Fibroblast of the aortic adventitia (primary cell): ENCODE results near the gene TEKT5. TPM values are rescaled to one million over a fixed set of nuclear protein-coding genes. Genes with fewer than 3 reads are reported as not detected.

Source experiments
- DNase-seq: peaks from one replicate; pipeline ENCODE4 v3.0.0-alpha.2; 2010; ENCODE audit warnings: low read depth
- H3K4me3 ChIP-seq: 2 replicates; pipeline ENCODE4 v1.5.1; 2011; ENCODE audit warnings: low read depth, mild to moderate bottlenecking, control low read depth, low read length, moderate library complexity
- CTCF ChIP-seq: IDR thresholded peaks from 2 replicates; pipeline ENCODE4 v1.5.1; 2011; ENCODE audit warnings: mild to moderate bottlenecking, low read length, control low read depth, inconsistent platforms; ENCODE audit not compliant: insufficient read depth
- small RNA-seq: library from RNA; depleted of rRNA; stranded (forward); fragments of <200 nt; gene quantifications from one replicate; pipeline ENCODE3, GENCODE V24; 2012
- total RNA-seq: library from RNA; depleted of rRNA; stranded (reverse); fragments of >200 nt; gene quantifications from 2 replicates; pipeline ENCODE4 v1.2.3, GENCODE V29; 2012; ENCODE audit warnings: low replicate concordance

Gene TEKT5
- total RNA-seq, 1 donor, result 0.09 TPM

- peak overlapping the region; percentile 80 for H3K4me3 ChIP-seq
- no peak for TF ChIP-seq CTCF
- no peak for DNase-seq
Observed at GRCh38 chr16:10580883-10581247, 113.9 kb downstream of the TEKT5 start.

- peak within 1 kb of the TSS; percentile 80 for H3K4me3 ChIP-seq
- TF ChIP-seq CTCF, result peak; percentile 60
- peak; percentile 60 for DNase-seq
Observed at GRCh38 chr16:10579965-10580882, 114.5 kb downstream of the TEKT5 start, which contains the start of gene EMP2. Gene EMP2 (minus strand): TSS chr16:10580598. CDS start chr16:10547617, 32,981 bp downstream.

- TF ChIP-seq CTCF, result no peak
- peak overlapping the region; percentile 80 for H3K4me3 ChIP-seq
- DNase-seq, result peak; percentile 8
Observed at GRCh38 chr16:10579575-10579964, 115.2 kb downstream of the TEKT5 start.

GRCh38 chr16:10578474-10579316 is 116.0 kb downstream of the TEKT5 start:
- DNase-seq, result peak; percentile 20
- H3K4me3 ChIP-seq, result peak overlapping the region; percentile 47

More at GRCh38 chr16:10578474-10579316, 116.0 kb downstream of the TEKT5 start:
- TF ChIP-seq CTCF, result no peak

Small RNA genes within 50 kb of the gene (small RNA-seq; reads per million reads assigned to genes)
- gene MTND4LP24 (not detected), gene MTND6P33 (not detected)

Other genes with a start within 250 kb of the TEKT5 start
- gene EMP2, start 114.3 kb downstream of the TEKT5 start, total RNA-seq, result 6.8 and 31.1 TPM in 2 replicates
- 9.7 and 17.2 TPM in 2 replicates for gene NUBP1, start 48.9 kb upstream of the TEKT5 start, total RNA-seq
- not detected in 2 replicates for gene TVP23A, start 123.9 kb upstream of the TEKT5 start, total RNA-seq
- 0.74 and 1.3 TPM in 2 replicates for gene CIITA, start 182.3 kb upstream of the TEKT5 start, total RNA-seq
- gene DEXI, start 247.5 kb upstream of the TEKT5 start, total RNA-seq, result 35.2 and 50.2 TPM in 2 replicates
- gene CLEC16A, start 249.6 kb upstream of the TEKT5 start, total RNA-seq, result 14.5 and 16.3 TPM in 2 replicates